Esophagus squamous epithelium (tissue), 5 donors: Measurements from ENCODE around the gene ERG28. TPM values are rescaled to one million over a fixed set of nuclear protein-coding genes. Genes with fewer than 3 reads are reported as not detected.

Experiments
- DNase-seq: peaks from one replicate; lab custom pipeline; 2025; lab: John Stamatoyannopoulos, UW
- H3K27ac ChIP-seq, 4 donors: fragments of 200-600 bp; sonication (generic); one replicate each; pipeline ENCODE4 v1.5.1; 2016 to 2019; ENCODE audit warnings: mild to moderate bottlenecking in 1 of 4
- H3K27me3 ChIP-seq, 4 donors: fragments of 200-600 bp; sonication (generic); 1 replicate in 3 of 4; 2 replicates in 1 of 4; pipeline versions ENCODE4 v1.5.1 to v1.6.0; 2017 to 2021; ENCODE audit warnings: antibody characterized with exemption in 1 of 4
- H3K36me3 ChIP-seq, 3 donors: fragments of 200-600 bp; sonication (generic); one replicate each; pipeline ENCODE4 v1.5.1; 2016 to 2019
- H3K4me1 ChIP-seq, 3 donors: fragments of 200-600 bp; sonication (generic); one replicate each; pipeline ENCODE4 v1.5.1; 2017 to 2019
- H3K4me3 ChIP-seq, 4 donors: fragments of 200-600 bp; sonication (generic); 1 replicate in 3 of 4; 2 replicates in 1 of 4; pipeline ENCODE4 v1.5.1; 2016 to 2019; ENCODE audit warnings: mild to moderate bottlenecking in 2 of 4, moderate library complexity in 1 of 4
- H3K9me3 ChIP-seq, 3 donors: fragments of 200-600 bp; sonication (generic); one replicate each; pipeline ENCODE4 v1.5.1; 2016 to 2019
- CTCF ChIP-seq, 6 experiments: fragments of 450-650 bp in 4 of 6; fragments of 200-600 bp in 2 of 6; sonication (generic) in 2 of 6; IDR thresholded peaks; one replicate each; pipeline ENCODE4 v1.5.1; 2016 to 2019; ENCODE audit warnings: antibody characterized with exemption in 6 of 6, mild to moderate bottlenecking in 4 of 6, moderate library complexity in 4 of 6
- POLR2A ChIP-seq, 4 donors: fragments of 450-650 bp; IDR thresholded peaks; one replicate each; pipeline ENCODE4 v1.6.1; 2017; ENCODE audit warnings: antibody characterized with exemption in 4 of 4, mild to moderate bottlenecking in 4 of 4, moderate library complexity in 3 of 4
- WGBS, 2 donors: methylation state at CpG; one replicate each; pipeline ENCODE4 v1.1.5; 2018; 5-methylcytosine and 5-hydroxymethylcytosine counted together
- intact Hi-C: fragments of 100-400 bp; cut with DNase I; formaldehyde crosslinking; loops from one replicate; pipeline ENCODE4 v1.15.0; 2022
- total RNA-seq, 4 donors: library from RNA; depleted of rRNA; stranded (reverse); fragments of >200 nt; gene quantifications; one replicate each; pipeline ENCODE4 v1.1.0, GENCODE V29; 2016
- donor health status: DM: yes; HTN: yes; CAD: no.

Gene ERG28
- total RNA-seq, 4 donors from 2014 or later: 14.5 to 23.2 (median 19.4) TPM

- intact Hi-C loops: no loop called here
- Histone ChIP-seq H3K27ac (no peak overlapping the region), H3K4me1 (peaks cover 12 to 36% (median 13%) of the 10 kb centered on the region in 3 donors), H3K9me3 (no peaks in the 10 kb centered on the region), H3K36me3 (peaks cover 0 to 32% (median 0%) of the 10 kb centered on the region in 3 donors), H3K27me3 (no peaks in the 10 kb centered on the region), H3K4me3 (no peak overlapping the region)
- WGBS, 2 donors: 70 to 82% methylated on average over 3 of the region's 3 CpGs
- DNase-seq: no peak
- TF ChIP-seq CTCF (IDR thresholded peaks at IDR 0.05): no peak
- no peak for TF ChIP-seq POLR2A (IDR thresholded peaks at IDR 0.05)
Observed at GRCh38 chr14:75662966-75663365, 2.3 kb upstream of the ERG28 start.

DNA sequence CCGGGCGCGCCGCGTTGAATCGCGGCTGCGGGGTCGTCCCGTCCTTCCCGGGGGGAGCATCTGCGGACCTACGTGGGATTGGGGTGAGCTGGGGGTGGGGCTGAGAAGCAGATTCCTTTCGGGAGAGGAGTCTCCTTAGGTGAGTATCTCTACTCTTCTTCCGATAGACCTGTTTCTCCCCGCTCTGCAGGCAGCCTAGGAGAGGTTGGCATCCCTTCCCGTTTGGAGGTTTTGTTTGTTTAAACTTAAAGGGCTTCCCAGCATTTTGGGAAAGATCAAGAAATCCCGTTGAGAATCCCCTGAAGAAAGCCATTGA is 781 bp upstream of the ERG28 start:
- TF ChIP-seq CTCF (IDR thresholded peaks at IDR 0.05) (no peak), POLR2A (IDR thresholded peaks at IDR 0.05) (peak in 1 of 4 donors; percentile 21)
- intact Hi-C loops: no loop called here
- Histone ChIP-seq H3K9me3 (no peaks in the 10 kb centered on the region), H3K27me3 (no peaks in the 10 kb centered on the region), H3K4me3 (peak overlapping the region; percentile 74 to 91 (median 90)), H3K4me1 (peaks cover 12 to 36% (median 13%) of the 10 kb centered on the region in 3 donors), H3K36me3 (peaks cover 0 to 44% (median 3%) of the 10 kb centered on the region in 3 donors), H3K27ac (peak overlapping the region; percentile 83 to 92 (median 90))
- DNase-seq: no peak
- WGBS, 2 donors: 0% methylated on average over 4 to 5 of the region's 18 CpGs

GRCh38 chr14:75660238-75660629 is 442 bp downstream of the ERG28 start:
- no peaks in the 10 kb centered on the region for H3K27me3 ChIP-seq
- no peaks in the 10 kb centered on the region for H3K9me3 ChIP-seq
- no peak for DNase-seq
- no peak for TF ChIP-seq CTCF (IDR thresholded peaks at IDR 0.05)
- TF ChIP-seq POLR2A (IDR thresholded peaks at IDR 0.05): no peak
- 5 to 11% methylated on average over 4 of the region's 4 CpGs for WGBS, 2 donors
- peaks cover 12 to 36% (median 13%) of the 10 kb centered on the region in 3 donors for H3K4me1 ChIP-seq
- H3K4me3 ChIP-seq: peak overlapping the region; percentile 74 to 91 (median 90)
- intact Hi-C loops: no loop called here
- H3K36me3 ChIP-seq: peaks cover 0 to 46% (median 3%) of the 10 kb centered on the region in 3 donors
- H3K27ac ChIP-seq: peak overlapping the region; percentile 83 to 92 (median 90)

GRCh38 chr14:75658957-75659356 is 1.7 kb downstream of the ERG28 start:
- Histone ChIP-seq H3K4me3 (no peak overlapping the region), H3K9me3 (no peaks in the 10 kb centered on the region), H3K27me3 (no peaks in the 10 kb centered on the region), H3K27ac (no peak overlapping the region), H3K4me1 (peaks cover 12 to 38% (median 13%) of the 10 kb centered on the region in 3 donors), H3K36me3 (peaks cover 0 to 46% (median 9%) of the 10 kb centered on the region in 3 donors)
- no peak for DNase-seq
- 94% methylated on average over 2 of the region's 2 CpGs for WGBS, 2 donors
- TF ChIP-seq CTCF (IDR thresholded peaks at IDR 0.05): no peak
- no peak for TF ChIP-seq POLR2A (IDR thresholded peaks at IDR 0.05)
- intact Hi-C loops: no loop called here

GRCh38 chr14:75657331-75657730 is 3.3 kb downstream of the ERG28 start:
- Histone ChIP-seq H3K4me1 (peaks cover 12 to 36% (median 13%) of the 10 kb centered on the region in 3 donors), H3K4me3 (no peak overlapping the region), H3K36me3 (peaks cover 0 to 55% (median 13%) of the 10 kb centered on the region in 3 donors), H3K27me3 (no peaks in the 10 kb centered on the region), H3K27ac (no peak overlapping the region), H3K9me3 (no peaks in the 10 kb centered on the region)
- 53 to 89% methylated on average over 4 of the region's 4 CpGs for WGBS, 2 donors
- TF ChIP-seq CTCF (IDR thresholded peaks at IDR 0.05) (no peak), POLR2A (IDR thresholded peaks at IDR 0.05) (no peak)
- intact Hi-C loops: no loop called here
- DNase-seq: no peak
